Caco-2 (cell line): ENCODE results near the gene ZNRF1. TPM values are rescaled to one million over a fixed set of nuclear protein-coding genes. Genes with fewer than 3 reads are reported as not detected.

Source experiments
- BruUV-seq: library from RNA; stranded (reverse); fragments of 400-500 nt; replicated peaks from 2 replicates; lab custom pipeline; 2021; lab: Mats Ljungman, UMichigan
- CTCF ChIA-PET: fragments of 300-600 bp; sonication (Branson Sonifier 250); formaldehyde crosslinking; loops from one replicate; lab custom pipeline; 2022; ENCODE audit warnings: antibody characterized with exemption; lab: Charles Lee
- POLR2A ChIA-PET: fragments of 300-600 bp; sonication (Branson Sonifier 250); formaldehyde crosslinking; loops from one replicate; lab custom pipeline; 2022; ENCODE audit warnings: antibody characterized with exemption; lab: Charles Lee
- DNase-seq, 2 experiments: peaks; one replicate each; pipeline versions ENCODE4 v3.0.0 to v3.0.0-alpha.2; 2020 to 2022
- H3K27me3 ChIP-seq: replicated peaks from 2 replicates; pipeline ENCODE4 v1.6.0; 2011; ENCODE audit warnings: low read length; ENCODE audit not compliant: control insufficient read depth, insufficient read depth
- H3K36me3 ChIP-seq: 2 replicates; pipeline ENCODE4 v1.5.1; 2011; ENCODE audit warnings: low read length; ENCODE audit not compliant: control insufficient read depth, insufficient read depth
- H3K4me1 ChIP-seq: fragments of 250-450 bp; sonication (Bioruptor Pico); 2 replicates; pipeline ENCODE4 v1.5.1; 2020; ENCODE audit warnings: mild to moderate bottlenecking
- H3K4me3 ChIP-seq: 2 replicates; pipeline ENCODE4 v1.5.1; 2011; ENCODE audit warnings: low read depth, mild to moderate bottlenecking, control low read depth, low read length
- H3K9me3 ChIP-seq: fragments of 250-450 bp; sonication (Bioruptor Pico); 2 replicates; pipeline ENCODE4 v1.5.1; 2020; ENCODE audit warnings: mild to moderate bottlenecking, moderate library complexity
- H3K27ac Mint-ChIP-seq: one replicate; pipeline ENCODE4 v1.8.0; 2022; ENCODE audit warnings: mixed read lengths; ENCODE audit not compliant: unreplicated experiment
- H3K27me3 Mint-ChIP-seq: one replicate; pipeline ENCODE4 v1.8.0; 2022; ENCODE audit warnings: mixed read lengths; ENCODE audit not compliant: insufficient read depth, unreplicated experiment
- H3K36me3 Mint-ChIP-seq: one replicate; pipeline ENCODE4 v1.8.0; 2022; ENCODE audit warnings: mild to moderate bottlenecking, mixed read lengths; ENCODE audit not compliant: insufficient read depth, unreplicated experiment
- H3K4me1 Mint-ChIP-seq: one replicate; pipeline ENCODE4 v1.8.0; 2022; ENCODE audit warnings: low read depth, mixed read lengths; ENCODE audit not compliant: unreplicated experiment
- H3K4me3 Mint-ChIP-seq: one replicate; pipeline ENCODE4 v1.8.0; 2022; ENCODE audit warnings: mild to moderate bottlenecking, moderate library complexity, mixed read lengths; ENCODE audit not compliant: unreplicated experiment
- H3K9me3 Mint-ChIP-seq: one replicate; pipeline ENCODE4 v1.8.0; 2022; ENCODE audit warnings: mixed read lengths; ENCODE audit not compliant: unreplicated experiment
- intact Hi-C: fragments of 100-400 bp; cut with micrococcal nuclease; formaldehyde crosslinking; loops from one replicate; pipeline ENCODE4 v1.10.0; 2022; ENCODE audit not compliant: unreplicated experiment
- total RNA-seq: library from RNA; stranded (reverse); gene quantifications from 2 replicates; pipeline ENCODE4 v1.2.3, GENCODE V29; 2022
- TF ChIP-seq, protein P1 (sequence below), 2 experiments: fragments of 200-600 bp in 1 of 2; IDR thresholded peaks; 1 replicate in 1 of 2; 2 replicates in 1 of 2; pipeline versions ENCODE4 v1.5.1 to v1.8.0; 2011 to 2022; ENCODE audit warnings: antibody characterized with exemption in 1 of 2, control low read depth in 1 of 2, inconsistent platforms in 1 of 2, low read depth in 1 of 2, low read length in 1 of 2, mild to moderate bottlenecking in 1 of 2, moderate library complexity in 1 of 2; ENCODE audit not compliant: insufficient read depth in 1 of 2, severe bottlenecking in 1 of 2, unreplicated experiment in 1 of 2

ZNRF1 gene
- total RNA-seq, 1 experiment from 2014 or later, result 68.6 TPM

GRCh38 chr16:75114179-75114945 is 115.5 kb downstream of the ZNRF1 start:
- peaks cover 44% of the 10 kb centered on the region for H3K4me1 Mint-ChIP-seq
- peaks cover 53% of the 10 kb centered on the region for H3K36me3 Mint-ChIP-seq
- no peak overlapping the region for H3K4me3 ChIP-seq
- H3K27ac Mint-ChIP-seq, result no peak overlapping the region
- H3K27me3 Mint-ChIP-seq, result no peaks in the 10 kb centered on the region
- no peaks in the 10 kb centered on the region for H3K9me3 Mint-ChIP-seq
- H3K4me1 ChIP-seq, result peaks cover 47% of the 10 kb centered on the region
- H3K36me3 ChIP-seq, result peaks cover 1% of the 10 kb centered on the region; the same call in 1 of the 2 replicates
- ChIA-PET POLR2A (no interaction called here), CTCF (no interaction called here)
- no TSS peak for BruUV-seq
- TF ChIP-seq, protein P1, sequence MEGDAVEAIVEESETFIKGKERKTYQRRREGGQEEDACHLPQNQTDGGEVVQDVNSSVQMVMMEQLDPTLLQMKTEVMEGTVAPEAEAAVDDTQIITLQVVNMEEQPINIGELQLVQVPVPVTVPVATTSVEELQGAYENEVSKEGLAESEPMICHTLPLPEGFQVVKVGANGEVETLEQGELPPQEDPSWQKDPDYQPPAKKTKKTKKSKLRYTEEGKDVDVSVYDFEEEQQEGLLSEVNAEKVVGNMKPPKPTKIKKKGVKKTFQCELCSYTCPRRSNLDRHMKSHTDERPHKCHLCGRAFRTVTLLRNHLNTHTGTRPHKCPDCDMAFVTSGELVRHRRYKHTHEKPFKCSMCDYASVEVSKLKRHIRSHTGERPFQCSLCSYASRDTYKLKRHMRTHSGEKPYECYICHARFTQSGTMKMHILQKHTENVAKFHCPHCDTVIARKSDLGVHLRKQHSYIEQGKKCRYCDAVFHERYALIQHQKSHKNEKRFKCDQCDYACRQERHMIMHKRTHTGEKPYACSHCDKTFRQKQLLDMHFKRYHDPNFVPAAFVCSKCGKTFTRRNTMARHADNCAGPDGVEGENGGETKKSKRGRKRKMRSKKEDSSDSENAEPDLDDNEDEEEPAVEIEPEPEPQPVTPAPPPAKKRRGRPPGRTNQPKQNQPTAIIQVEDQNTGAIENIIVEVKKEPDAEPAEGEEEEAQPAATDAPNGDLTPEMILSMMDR (IDR thresholded peaks at IDR 0.05; ENCODE audit: insufficient read depth in 1 of 2, low read depth in 1 of 2, low read length in 1 of 2, severe bottlenecking in 1 of 2, unreplicated experiment in 1 of 2), result no peak
- no peaks in the 10 kb centered on the region for H3K9me3 ChIP-seq
- H3K4me3 Mint-ChIP-seq, result no peak overlapping the region
- intact Hi-C loops, result no loop called here
- no peaks in the 10 kb centered on the region for H3K27me3 ChIP-seq
- DNase-seq, result no peak

- no peak overlapping the region for H3K4me3 Mint-ChIP-seq
- H3K36me3 ChIP-seq, result peaks cover 1% of the 10 kb centered on the region; the same call in 1 of the 2 replicates
- no TSS peak for BruUV-seq
- H3K9me3 Mint-ChIP-seq, result no peaks in the 10 kb centered on the region
- H3K27ac Mint-ChIP-seq, result peak overlapping the region; percentile 74
- peaks cover 46% of the 10 kb centered on the region for H3K4me1 Mint-ChIP-seq
- TF ChIP-seq, protein P1 (IDR thresholded peaks at IDR 0.05; ENCODE audit: insufficient read depth in 1 of 2, low read depth in 1 of 2, low read length in 1 of 2, severe bottlenecking in 1 of 2, unreplicated experiment in 1 of 2), result no peak
- no peak for DNase-seq
- CTCF ChIA-PET, result no interaction called here
- no peak overlapping the region for H3K4me3 ChIP-seq
- no peaks in the 10 kb centered on the region for H3K27me3 ChIP-seq
- POLR2A ChIA-PET, result no interaction called here
- no peaks in the 10 kb centered on the region for H3K27me3 Mint-ChIP-seq
- peaks cover 55% of the 10 kb centered on the region for H3K4me1 ChIP-seq
- peaks cover 61% of the 10 kb centered on the region for H3K36me3 Mint-ChIP-seq
- H3K9me3 ChIP-seq, result no peaks in the 10 kb centered on the region
- intact Hi-C loops, result no loop called here
Measured at GRCh38 chr16:75114946-75115825, 116.4 kb downstream of the ZNRF1 start.
